Gastrocnemius medialis (tissue), 4 donors: ENCODE measurements around the gene PATE2. TPM values are rescaled to one million over a fixed set of nuclear protein-coding genes. Genes with fewer than 3 reads are reported as not detected.

ENCODE experiments used
- ATAC-seq, 2 donors: fragments of 150-250 bp; one replicate each; pipeline ENCODE4 v1.9.1; 2016
- DNase-seq, 2 donors: peaks; one replicate each; pipeline ENCODE4 v3.0.0-alpha.2; 2019
- H3K27ac ChIP-seq, 4 donors: fragments of 200-600 bp; sonication (generic); 1 replicate in 1 of 4; 2 replicates in 3 of 4; pipeline ENCODE4 v1.5.1; 2016 to 2018; ENCODE audit warnings: mild to moderate bottlenecking in 2 of 4, moderate library complexity in 1 of 4
- H3K27me3 ChIP-seq, 3 donors: fragments of 200-600 bp; sonication (generic) in 2 of 3; 1 replicate in 1 of 3; 2 replicates in 2 of 3; pipeline versions ENCODE4 v1.5.1 to v1.6.0; 2016 to 2019; ENCODE audit warnings: mild to moderate bottlenecking in 1 of 3, moderate library complexity in 1 of 3
- H3K36me3 ChIP-seq, 2 donors: fragments of 200-600 bp; sonication (generic) in 1 of 2; one replicate each; pipeline ENCODE4 v1.5.1; 2017 to 2018
- H3K4me1 ChIP-seq, 2 donors: fragments of 200-600 bp; sonication (generic) in 1 of 2; one replicate each; pipeline ENCODE4 v1.5.1; 2016 to 2017; ENCODE audit warnings: mild to moderate bottlenecking in 2 of 2
- H3K4me3 ChIP-seq, 4 donors: fragments of 200-600 bp; sonication (generic) in 3 of 4; 1 replicate in 1 of 4; 2 replicates in 3 of 4; pipeline ENCODE4 v1.5.1; 2016 to 2019; ENCODE audit warnings: mild to moderate bottlenecking in 2 of 4
- H3K9me3 ChIP-seq, 3 donors: fragments of 200-600 bp; sonication (generic) in 2 of 3; 1 replicate in 1 of 3; 2 replicates in 2 of 3; pipeline ENCODE4 v1.5.1; 2016 to 2019
- CTCF ChIP-seq, 5 experiments: fragments of 450-650 bp in 3 of 5; fragments of 200-600 bp in 2 of 5; sonication (generic) in 2 of 5; IDR thresholded peaks in 4 of 5; conservative IDR thresholded peaks in 1 of 5; 1 replicate in 4 of 5; 2 replicates in 1 of 5; pipeline ENCODE4 v1.5.1; 2016 to 2019; ENCODE audit warnings: antibody characterized with exemption in 5 of 5, mild to moderate bottlenecking in 3 of 5, moderate library complexity in 3 of 5
- POLR2A ChIP-seq, 2 donors: fragments of 450-650 bp; IDR thresholded peaks; one replicate each; pipeline ENCODE4 v1.6.1; 2017; ENCODE audit warnings: antibody characterized with exemption in 2 of 2, mild to moderate bottlenecking in 2 of 2, moderate library complexity in 2 of 2
- in situ Hi-C, 4 donors: fragments of 200-750 bp; cut with MboI; loops; one replicate each; pipeline versions ENCODE4 v1.15.0 to v1.8.0; 2017; ENCODE audit warnings: low sequenced_read_pairs in 4 of 4
- intact Hi-C: fragments of 100-400 bp; cut with DNase I; formaldehyde crosslinking; loops from one replicate; pipeline ENCODE4 v1.15.1; 2023; ENCODE audit warnings: low total_unique reads
- total RNA-seq, 4 donors: library from RNA; depleted of rRNA; stranded (reverse); fragments of >200 nt; gene quantifications; one replicate each; pipeline versions ENCODE4 v1.1.0 to v1.2.3, GENCODE V29; 2016

PATE2 gene
- total RNA-seq, 4 donors from 2014 or later: not detected

DNA sequence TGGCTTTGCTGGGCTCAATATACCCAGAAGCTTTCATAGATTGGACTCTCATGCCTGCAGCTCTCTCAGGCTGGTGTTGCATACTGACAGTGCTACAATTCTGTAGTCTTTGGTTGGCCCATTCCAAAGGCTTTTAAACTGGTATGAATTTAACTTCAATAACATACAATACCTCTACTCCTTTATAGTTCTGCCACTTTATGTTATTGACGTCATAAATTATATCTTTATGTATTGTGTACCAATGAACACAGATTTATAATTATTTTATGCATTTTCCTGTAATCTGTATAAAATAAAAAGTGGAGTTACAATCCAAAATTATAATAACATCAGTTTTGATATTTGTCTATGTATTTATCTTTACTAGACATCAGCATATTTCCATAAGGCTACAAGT, 16.2 kb downstream of the PATE2 start:
- ATAC-seq (no peak), DNase-seq (no peak)
- TF ChIP-seq CTCF (IDR thresholded peaks at IDR 0.05 in 4 of 5, conservative IDR thresholded peaks at IDR 0.05 in 1 of 5): no peak
- Histone ChIP-seq H3K4me3 (no peak overlapping the region), H3K27ac (no peak overlapping the region), H3K9me3 (no peaks in the 10 kb centered on the region), H3K36me3 (no peaks in the 10 kb centered on the region), H3K4me1 (no peaks in the 10 kb centered on the region), H3K27me3 (no peaks in the 10 kb centered on the region)
- intact Hi-C loops (no loop called here), in situ Hi-C loops (no loop called here)

- ATAC-seq: no peak
- Histone ChIP-seq H3K27me3 (no peaks in the 10 kb centered on the region), H3K9me3 (no peaks in the 10 kb centered on the region)
Measured at GRCh38 chr11:125756050-125756449, 22.6 kb downstream of the PATE2 start.

GRCh38 chr11:125750629-125751028, 28.0 kb downstream of the PATE2 start:
- no peaks in the 10 kb centered on the region for H3K4me1 ChIP-seq
- H3K27ac ChIP-seq: no peak overlapping the region
- no peak for ATAC-seq
- TF ChIP-seq CTCF (IDR thresholded peaks at IDR 0.05 in 4 of 5, conservative IDR thresholded peaks at IDR 0.05 in 1 of 5): no peak
- TF ChIP-seq POLR2A (IDR thresholded peaks at IDR 0.05): no peak
- H3K36me3 ChIP-seq: no peaks in the 10 kb centered on the region
- H3K27me3 ChIP-seq: no peaks in the 10 kb centered on the region
- H3K9me3 ChIP-seq: no peaks in the 10 kb centered on the region
- in situ Hi-C loops (no loop called here), intact Hi-C loops (no loop called here)
- DNase-seq: no peak
- H3K4me3 ChIP-seq: no peak overlapping the region

More at GRCh38 chr11:125756050-125756449, 22.6 kb downstream of the PATE2 start:
- Histone ChIP-seq H3K4me1 (no peaks in the 10 kb centered on the region), H3K36me3 (no peaks in the 10 kb centered on the region), H3K4me3 (no peak overlapping the region), H3K27ac (no peak overlapping the region)
- no peak for TF ChIP-seq CTCF (IDR thresholded peaks at IDR 0.05 in 4 of 5, conservative IDR thresholded peaks at IDR 0.05 in 1 of 5)
- TF ChIP-seq POLR2A (IDR thresholded peaks at IDR 0.05): no peak
- in situ Hi-C loops: no loop called here
- intact Hi-C loops: no loop called here
- no peak for DNase-seq

DNA sequence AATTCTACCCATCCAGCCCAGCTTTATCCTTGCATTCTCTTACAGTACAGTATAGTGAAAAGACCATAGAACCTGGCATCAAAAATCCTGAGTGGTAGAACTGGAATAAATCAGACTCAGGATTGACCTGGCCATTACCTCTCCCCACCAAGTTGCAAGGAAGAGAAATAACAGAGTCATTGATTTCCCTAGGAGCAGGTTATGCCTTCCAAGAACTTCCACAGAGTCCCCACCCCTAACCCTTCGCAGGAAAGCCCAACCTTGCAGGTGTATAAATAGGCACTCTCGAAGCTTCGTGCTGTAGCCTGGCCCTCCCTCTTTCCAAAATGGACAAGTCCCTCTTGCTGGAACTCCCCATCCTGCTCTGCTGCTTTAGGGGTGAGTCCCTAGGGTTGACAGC, 32.6 kb downstream of the PATE2 start, which contains the start of gene PATE1:
Gene PATE1, plus strand, starts transcription at position 301 of the 400 bp plus-strand sequence. Its CDS starts 26 bp downstream, at position 327.
- H3K4me1 ChIP-seq: no peaks in the 10 kb centered on the region
- in situ Hi-C loops: no loop called here
- H3K9me3 ChIP-seq: no peaks in the 10 kb centered on the region
- intact Hi-C loops: no loop called here
- TF ChIP-seq CTCF (IDR thresholded peaks at IDR 0.05 in 4 of 5, conservative IDR thresholded peaks at IDR 0.05 in 1 of 5) (no peak), POLR2A (IDR thresholded peaks at IDR 0.05) (no peak)
- H3K27me3 ChIP-seq: no peaks in the 10 kb centered on the region
- no peaks in the 10 kb centered on the region for H3K36me3 ChIP-seq
- H3K4me3 ChIP-seq: no peak within 1 kb of the TSS
- ATAC-seq (no peak), DNase-seq (no peak)
- H3K27ac ChIP-seq: no peak within 1 kb of the TSS

DNA sequence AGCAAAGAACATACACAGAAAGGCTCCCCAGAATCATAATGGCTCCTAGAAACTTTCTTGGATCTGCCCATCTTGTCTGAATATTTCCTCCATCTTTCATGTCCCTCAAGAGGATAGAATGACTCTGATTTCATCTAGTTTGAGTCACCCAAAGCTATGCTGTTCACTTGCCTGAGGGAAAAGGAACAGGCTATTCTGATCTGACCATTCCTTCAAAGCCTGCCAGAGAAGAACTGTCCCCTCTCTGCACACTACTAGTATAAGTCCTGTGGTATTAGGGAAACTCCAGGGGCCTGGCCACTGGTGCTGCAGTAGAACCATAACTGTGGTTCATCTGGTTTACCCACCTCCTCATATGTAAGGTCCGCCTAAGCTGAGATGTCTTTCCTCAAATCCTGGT, 34.9 kb downstream of the PATE2 start:
- ATAC-seq (no peak), DNase-seq (no peak)
- no peak overlapping the region for H3K4me3 ChIP-seq
- no peak overlapping the region for H3K27ac ChIP-seq
- in situ Hi-C loops: no loop called here
- H3K27me3 ChIP-seq: no peaks in the 10 kb centered on the region
- no peak for TF ChIP-seq CTCF (IDR thresholded peaks at IDR 0.05 in 4 of 5, conservative IDR thresholded peaks at IDR 0.05 in 1 of 5)
- TF ChIP-seq POLR2A (IDR thresholded peaks at IDR 0.05): no peak
- H3K36me3 ChIP-seq: no peaks in the 10 kb centered on the region
- H3K9me3 ChIP-seq: no peaks in the 10 kb centered on the region
- H3K4me1 ChIP-seq: no peaks in the 10 kb centered on the region
- intact Hi-C loops: no loop called here
